GM12892 (cell line): ENCODE measurements around the gene ACADL.

Experiments used
- POLR2A ChIP-seq: IDR thresholded peaks from 2 replicates; pipeline ENCODE4 v1.6.1; 2011; ENCODE audit warnings: low read depth, low read length, control low read depth
- POLR2AphosphoS5 ChIP-seq: IDR thresholded peaks from 2 replicates; pipeline ENCODE4 v1.6.1; 2011; ENCODE audit warnings: low read depth, low read length, control low read depth
- TAF1 ChIP-seq: IDR thresholded peaks from 2 replicates; pipeline ENCODE4 v1.6.1; 2011; ENCODE audit warnings: low read depth, mild to moderate bottlenecking, control low read depth, low read length, borderline replicate concordance

DNA sequence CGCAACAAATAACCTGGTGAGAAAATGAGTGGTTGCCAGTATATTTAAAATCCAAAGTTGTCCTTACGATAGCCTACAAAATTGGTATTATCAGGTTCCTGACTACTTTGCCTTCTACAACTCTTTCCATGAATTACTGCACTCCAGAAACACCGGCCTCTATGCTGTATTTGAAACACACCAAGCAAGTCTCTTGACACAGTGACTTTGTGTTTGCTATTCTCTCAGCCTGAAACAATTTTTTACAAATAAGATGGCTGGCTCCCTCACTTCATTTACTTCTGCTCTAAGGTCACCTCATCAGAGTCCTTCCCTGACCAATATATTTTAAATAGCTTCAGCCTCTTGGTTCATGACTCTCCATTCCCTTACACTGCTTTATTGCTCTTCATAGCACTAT, 66.2 kb downstream of the ACADL start:
- TF ChIP-seq TAF1 (no peak), POLR2AphosphoS5 (no peak), POLR2A (no peak)
